HG02970 (cell line): Measurements from ENCODE around the gene FSIP1.

Experiments used
- ATAC-seq: cut with Tn5 transposase; IDR thresholded peaks from one replicate; pipeline ENCODE4 v1.9.1; 2021; ENCODE audit warnings: mild to moderate bottlenecking, moderate library complexity, moderate number of reproducible peaks; ENCODE audit not compliant: unreplicated experiment, low FRiP score

Gene FSIP1

GRCh38 chr15:39597751-39598185 lies 184.9 kb downstream of the FSIP1 start:
- ATAC-seq, result no peak

GRCh38 chr15:39597336-39597735 lies 185.3 kb downstream of the FSIP1 start:
- ATAC-seq, result no peak

- ATAC-seq, result no peak
Observed at GRCh38 chr15:39596358-39597051, 186.1 kb downstream of the FSIP1 start.

- no peak for ATAC-seq
Observed at GRCh38 chr15:39595338-39596221, 187.1 kb downstream of the FSIP1 start.

GRCh38 chr15:39594446-39595337 lies 187.9 kb downstream of the FSIP1 start:
- ATAC-seq, result no peak

GRCh38 chr15:39593656-39594445 lies 188.8 kb downstream of the FSIP1 start:
- no peak for ATAC-seq

GRCh38 chr15:39593071-39593655 lies 189.5 kb downstream of the FSIP1 start:
- no peak for ATAC-seq

- ATAC-seq, result no peak
Observed at GRCh38 chr15:39592500-39592899, 190.1 kb downstream of the FSIP1 start.

- ATAC-seq, result no peak
Observed at GRCh38 chr15:39591896-39592315, 190.7 kb downstream of the FSIP1 start.

GRCh38 chr15:39591141-39591895 lies 191.3 kb downstream of the FSIP1 start:
- no peak for ATAC-seq

- ATAC-seq, result no peak
Observed at GRCh38 chr15:39589815-39590644, 192.6 kb downstream of the FSIP1 start.

GRCh38 chr15:39589193-39589814 lies 193.3 kb downstream of the FSIP1 start:
- no peak for ATAC-seq

GRCh38 chr15:39588531-39589192 lies 194.0 kb downstream of the FSIP1 start:
- no peak for ATAC-seq

GRCh38 chr15:39587731-39588530 lies 194.7 kb downstream of the FSIP1 start:
- no peak for ATAC-seq

GRCh38 chr15:39587096-39587721 lies 195.4 kb downstream of the FSIP1 start:
- ATAC-seq, result no peak
